Caco-2 (cell line): ENCODE results near the gene PCDHGA5. TPM values are rescaled to one million over a fixed set of nuclear protein-coding genes. Genes with fewer than 3 reads are reported as not detected.
A peak's percentile ranks its signal among the peaks of the same experiment; 100 is the strongest.
"Not testable (repeated sequence)": the region's sequence is repeated elsewhere in the genome, so short reads cannot be mapped to it uniquely, and the experiment has no call there.

Experiments used
- BruUV-seq: library from RNA; stranded (reverse); fragments of 400-500 nt; replicated peaks from 2 replicates; lab custom pipeline; 2021; lab: Mats Ljungman, UMichigan
- CTCF ChIA-PET: fragments of 300-600 bp; sonication (Branson Sonifier 250); formaldehyde crosslinking; loops from one replicate; lab custom pipeline; 2022; ENCODE audit warnings: antibody characterized with exemption; lab: Charles Lee
- POLR2A ChIA-PET: fragments of 300-600 bp; sonication (Branson Sonifier 250); formaldehyde crosslinking; loops from one replicate; lab custom pipeline; 2022; ENCODE audit warnings: antibody characterized with exemption; lab: Charles Lee
- DNase-seq, 2 experiments: peaks; one replicate each; pipeline versions ENCODE4 v3.0.0 to v3.0.0-alpha.2; 2020 to 2022
- H3K27me3 ChIP-seq: replicated peaks from 2 replicates; pipeline ENCODE4 v1.6.0; 2011; ENCODE audit warnings: low read length; ENCODE audit not compliant: control insufficient read depth, insufficient read depth
- H3K36me3 ChIP-seq: 2 replicates; pipeline ENCODE4 v1.5.1; 2011; ENCODE audit warnings: low read length; ENCODE audit not compliant: control insufficient read depth, insufficient read depth
- H3K4me1 ChIP-seq: fragments of 250-450 bp; sonication (Bioruptor Pico); 2 replicates; pipeline ENCODE4 v1.5.1; 2020; ENCODE audit warnings: mild to moderate bottlenecking
- H3K4me3 ChIP-seq: 2 replicates; pipeline ENCODE4 v1.5.1; 2011; ENCODE audit warnings: low read depth, mild to moderate bottlenecking, control low read depth, low read length
- H3K9me3 ChIP-seq: fragments of 250-450 bp; sonication (Bioruptor Pico); 2 replicates; pipeline ENCODE4 v1.5.1; 2020; ENCODE audit warnings: mild to moderate bottlenecking, moderate library complexity
- H3K27ac Mint-ChIP-seq: one replicate; pipeline ENCODE4 v1.8.0; 2022; ENCODE audit warnings: mixed read lengths; ENCODE audit not compliant: unreplicated experiment
- H3K27me3 Mint-ChIP-seq: one replicate; pipeline ENCODE4 v1.8.0; 2022; ENCODE audit warnings: mixed read lengths; ENCODE audit not compliant: insufficient read depth, unreplicated experiment
- H3K36me3 Mint-ChIP-seq: one replicate; pipeline ENCODE4 v1.8.0; 2022; ENCODE audit warnings: mild to moderate bottlenecking, mixed read lengths; ENCODE audit not compliant: insufficient read depth, unreplicated experiment
- H3K4me1 Mint-ChIP-seq: one replicate; pipeline ENCODE4 v1.8.0; 2022; ENCODE audit warnings: low read depth, mixed read lengths; ENCODE audit not compliant: unreplicated experiment
- H3K4me3 Mint-ChIP-seq: one replicate; pipeline ENCODE4 v1.8.0; 2022; ENCODE audit warnings: mild to moderate bottlenecking, moderate library complexity, mixed read lengths; ENCODE audit not compliant: unreplicated experiment
- H3K9me3 Mint-ChIP-seq: one replicate; pipeline ENCODE4 v1.8.0; 2022; ENCODE audit warnings: mixed read lengths; ENCODE audit not compliant: unreplicated experiment
- CTCF ChIP-seq, 2 experiments: fragments of 200-600 bp in 1 of 2; IDR thresholded peaks; 1 replicate in 1 of 2; 2 replicates in 1 of 2; pipeline versions ENCODE4 v1.5.1 to v1.8.0; 2011 to 2022; ENCODE audit warnings: antibody characterized with exemption in 1 of 2, control low read depth in 1 of 2, inconsistent platforms in 1 of 2, low read depth in 1 of 2, low read length in 1 of 2, mild to moderate bottlenecking in 1 of 2, moderate library complexity in 1 of 2; ENCODE audit not compliant: insufficient read depth in 1 of 2, severe bottlenecking in 1 of 2, unreplicated experiment in 1 of 2
- intact Hi-C: fragments of 100-400 bp; cut with micrococcal nuclease; formaldehyde crosslinking; loops from one replicate; pipeline ENCODE4 v1.10.0; 2022; ENCODE audit not compliant: unreplicated experiment
- total RNA-seq: library from RNA; stranded (reverse); gene quantifications from 2 replicates; pipeline ENCODE4 v1.2.3, GENCODE V29; 2022

Gene PCDHGA5
- total RNA-seq, 1 experiment from 2014 or later, result 0.57 TPM

GRCh38 chr5:141392429-141393198 lies 28.7 kb downstream of the PCDHGA5 start, which contains the start of gene PCDHGA8:
Gene PCDHGA8, plus strand, starts transcription at chr5:141392633. Its CDS starts 181 bp downstream, at chr5:141392814.
- no peaks in the 10 kb centered on the region for H3K9me3 ChIP-seq
- POLR2A ChIA-PET, result no interaction called here
- no peak for DNase-seq
- Mint-ChIP-seq H3K27ac (no peak within 1 kb of the TSS), H3K9me3 (peaks cover 19% of the 10 kb centered on the region), H3K4me1 (no peaks in the 10 kb centered on the region), H3K27me3 (no peaks in the 10 kb centered on the region), H3K4me3 (no peak within 1 kb of the TSS), H3K36me3 (no peaks in the 10 kb centered on the region)
- no peaks in the 10 kb centered on the region for H3K27me3 ChIP-seq
- TF ChIP-seq CTCF (IDR thresholded peaks at IDR 0.05; ENCODE audit: insufficient read depth in 1 of 2, low read depth in 1 of 2, low read length in 1 of 2, severe bottlenecking in 1 of 2, unreplicated experiment in 1 of 2), result peak in 1 of 2 experiments; percentile 3
- no peaks in the 10 kb centered on the region for H3K36me3 ChIP-seq
- intact Hi-C loops, result no loop called here
- H3K4me1 ChIP-seq, result no peaks in the 10 kb centered on the region
- no peak within 1 kb of the TSS for H3K4me3 ChIP-seq
- BruUV-seq, result no TSS peak
- CTCF ChIA-PET, result no interaction called here

- ChIA-PET POLR2A (no interaction called here), CTCF (no interaction called here)
- Histone ChIP-seq H3K27me3 (no peaks in the 10 kb centered on the region), H3K4me1 (no peaks in the 10 kb centered on the region), H3K9me3 (no peaks in the 10 kb centered on the region), H3K4me3 (no peak overlapping the region), H3K36me3 (no peaks in the 10 kb centered on the region)
- H3K36me3 Mint-ChIP-seq, result no peaks in the 10 kb centered on the region
- TF ChIP-seq CTCF (IDR thresholded peaks at IDR 0.05; ENCODE audit: insufficient read depth in 1 of 2, low read depth in 1 of 2, low read length in 1 of 2, severe bottlenecking in 1 of 2, unreplicated experiment in 1 of 2), result no peak
- H3K9me3 Mint-ChIP-seq, result peaks cover 19% of the 10 kb centered on the region
- DNase-seq, result no peak
- no TSS peak for BruUV-seq
- H3K27ac Mint-ChIP-seq, result no peak overlapping the region
- H3K4me3 Mint-ChIP-seq, result no peak overlapping the region
- intact Hi-C loops, result no loop called here
- no peaks in the 10 kb centered on the region for H3K27me3 Mint-ChIP-seq
- no peaks in the 10 kb centered on the region for H3K4me1 Mint-ChIP-seq
These were observed 29.3 kb downstream of the PCDHGA5 start for GRCh38 chr5:141393267-141393666.

DNA sequence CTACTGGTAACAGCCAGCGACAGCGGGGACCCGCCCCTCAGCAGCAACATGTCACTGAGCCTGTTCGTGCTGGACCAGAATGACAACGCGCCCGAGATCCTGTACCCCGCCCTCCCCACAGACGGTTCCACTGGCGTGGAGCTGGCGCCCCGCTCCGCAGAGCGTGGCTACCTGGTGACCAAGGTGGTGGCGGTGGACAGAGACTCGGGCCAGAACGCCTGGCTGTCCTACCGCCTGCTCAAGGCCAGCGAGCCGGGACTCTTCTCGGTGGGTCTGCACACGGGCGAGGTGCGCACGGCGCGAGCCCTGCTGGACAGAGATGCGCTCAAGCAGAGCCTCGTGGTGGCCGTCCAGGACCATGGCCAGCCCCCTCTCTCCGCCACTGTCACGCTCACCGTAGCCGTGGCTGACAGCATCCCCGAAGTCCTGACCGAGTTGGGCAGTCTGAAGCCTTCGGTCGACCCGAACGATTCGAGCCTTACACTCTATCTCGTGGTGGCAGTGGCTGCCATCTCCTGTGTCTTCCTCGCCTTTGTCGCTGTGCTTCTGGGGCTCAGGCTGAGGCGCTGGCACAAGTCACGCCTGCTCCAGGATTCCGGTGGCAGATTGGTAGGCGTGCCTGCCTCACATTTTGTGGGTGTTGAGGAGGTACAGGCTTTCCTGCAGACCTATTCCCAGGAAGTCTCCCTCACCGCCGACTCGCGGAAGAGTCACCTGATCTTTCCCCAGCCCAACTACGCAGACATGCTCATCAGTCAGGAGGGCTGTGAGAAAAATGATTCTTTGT lies 30.6 kb downstream of the PCDHGA5 start:
- DNase-seq, POLR2A ChIA-PET, CTCF ChIA-PET, H3K4me3 Mint-ChIP-seq, intact Hi-C loops, H3K36me3 ChIP-seq, H3K9me3 Mint-ChIP-seq, H3K27me3 ChIP-seq, H3K4me3 ChIP-seq, H3K36me3 Mint-ChIP-seq, H3K4me1 ChIP-seq, H3K4me1 Mint-ChIP-seq, BruUV-seq, H3K27me3 Mint-ChIP-seq, H3K27ac Mint-ChIP-seq: not testable (repeated sequence)
- H3K9me3 ChIP-seq, result peaks cover 12% of the 10 kb centered on the region
